GM12864 (cell line): ENCODE measurements around the gene ZNF836.
"Not testable (repeated sequence)": the region's sequence is repeated elsewhere in the genome, so short reads cannot be mapped to it uniquely, and the experiment has no call there.

Experiments used
- DNase-seq: peaks from one replicate; pipeline ENCODE4 v3.0.0-alpha.2; 2011; ENCODE audit warnings: low read depth
- H3K4me3 ChIP-seq: 2 replicates; pipeline ENCODE4 v1.5.1; 2011; ENCODE audit warnings: mild to moderate bottlenecking, low read depth, low read length, control low read depth
- CTCF ChIP-seq: IDR thresholded peaks from 2 replicates; pipeline ENCODE4 v1.5.1; 2011; ENCODE audit warnings: low read depth, mild to moderate bottlenecking, moderate library complexity, low read length, control low read depth, inconsistent platforms; ENCODE audit errors: missing control alignments

ZNF836 gene

DNA sequence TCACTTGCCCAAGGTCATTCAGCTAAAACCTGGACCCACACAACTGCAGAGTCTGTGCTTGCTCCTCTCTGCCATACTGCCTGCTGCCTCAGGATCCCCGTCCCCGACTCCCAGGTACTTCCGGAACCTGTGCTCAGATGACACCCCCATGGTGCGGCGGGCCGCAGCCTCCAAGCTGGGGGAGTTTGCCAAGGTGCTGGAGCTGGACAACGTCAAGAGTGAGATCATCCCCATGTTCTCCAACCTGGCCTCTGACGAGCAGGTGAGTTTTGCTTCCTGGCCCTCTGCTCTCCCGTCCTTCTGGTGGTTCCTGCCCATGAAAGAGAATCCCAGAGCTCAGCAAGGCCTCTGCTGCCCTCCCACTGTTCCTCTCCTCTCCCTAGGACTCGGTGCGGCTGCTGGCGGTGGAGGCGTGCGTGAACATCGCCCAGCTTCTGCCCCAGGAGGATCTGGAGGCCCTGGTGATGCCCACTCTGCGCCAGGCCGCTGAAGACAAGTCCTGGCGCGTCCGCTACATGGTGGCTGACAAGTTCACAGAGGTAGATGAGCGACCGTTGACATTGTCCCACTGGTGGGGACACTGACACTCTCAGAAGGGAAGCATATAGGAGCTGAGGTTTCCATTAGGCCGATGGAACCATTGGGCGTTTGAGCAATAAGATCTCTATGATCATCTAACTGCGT, 41.3 kb upstream of the ZNF836 start:
- DNase-seq: no peak
- TF ChIP-seq CTCF: no peak
- H3K4me3 ChIP-seq: no peak overlapping the region

GRCh38 chr19:52211926-52212571, 40.6 kb upstream of the ZNF836 start:
- no peak for DNase-seq
- H3K4me3 ChIP-seq: no peak overlapping the region
- TF ChIP-seq CTCF: no peak

DNA sequence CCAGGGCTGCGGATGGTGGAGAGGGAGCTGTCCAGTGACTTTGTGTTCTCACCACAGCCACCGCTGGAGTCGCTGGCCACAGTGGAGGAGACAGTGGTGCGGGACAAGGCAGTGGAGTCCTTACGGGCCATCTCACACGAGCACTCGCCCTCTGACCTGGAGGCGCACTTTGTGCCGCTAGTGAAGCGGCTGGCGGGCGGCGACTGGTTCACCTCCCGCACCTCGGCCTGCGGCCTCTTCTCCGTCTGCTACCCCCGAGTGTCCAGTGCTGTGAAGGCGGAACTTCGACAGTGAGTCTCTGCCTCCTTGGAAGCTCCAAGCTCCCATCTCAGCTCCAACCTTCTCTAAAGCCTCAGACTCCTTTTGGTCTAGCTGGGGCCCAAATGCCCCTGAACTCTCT, 39.8 kb upstream of the ZNF836 start:
- no peak for TF ChIP-seq CTCF
- DNase-seq: no peak
- no peak overlapping the region for H3K4me3 ChIP-seq

- TF ChIP-seq CTCF: no peak
- no peak for DNase-seq
Observed at GRCh38 chr19:52206481-52206880, 35.1 kb upstream of the ZNF836 start.

GRCh38 chr19:52200755-52201391, 29.5 kb upstream of the ZNF836 start:
- not testable (repeated sequence) for DNase-seq, H3K4me3 ChIP-seq

More at GRCh38 chr19:52206481-52206880, 35.1 kb upstream of the ZNF836 start:
- H3K4me3 ChIP-seq: no peak overlapping the region

GRCh38 chr19:52200044-52200443, 28.6 kb upstream of the ZNF836 start:
- H3K4me3 ChIP-seq: no peak overlapping the region
- TF ChIP-seq CTCF: no peak
- DNase-seq: no peak

- no peak for DNase-seq
- TF ChIP-seq CTCF: no peak
- no peak overlapping the region for H3K4me3 ChIP-seq
Observed at GRCh38 chr19:52198678-52199077, 27.3 kb upstream of the ZNF836 start.
